HG02798 (cell line): ENCODE data around the gene S100A4.

Experiments used
- ATAC-seq: cut with Tn5 transposase; IDR thresholded peaks from one replicate; pipeline ENCODE4 v1.9.1; 2021; ENCODE audit warnings: mild to moderate bottlenecking; ENCODE audit not compliant: unreplicated experiment, poor library complexity

S100A4 gene

GRCh38 chr1:153515504-153516394 lies 29.9 kb downstream of the S100A4 start:
- ATAC-seq = no peak

GRCh38 chr1:153513666-153514065 lies 31.9 kb downstream of the S100A4 start:
- no peak for ATAC-seq

- ATAC-seq = no peak
These were observed 32.6 kb downstream of the S100A4 start for GRCh38 chr1:153513023-153513422.

- ATAC-seq = peak; percentile 71
These were observed 34.6 kb downstream of the S100A4 start for GRCh38 chr1:153510984-153511410.

GRCh38 chr1:153509729-153510354 lies 35.8 kb downstream of the S100A4 start:
- peak; percentile 39 for ATAC-seq

GRCh38 chr1:153509036-153509435 lies 36.6 kb downstream of the S100A4 start:
- ATAC-seq = no peak

- ATAC-seq = no peak
These were observed 37.6 kb downstream of the S100A4 start for GRCh38 chr1:153507926-153508583.

GRCh38 chr1:153506831-153507413 lies 38.7 kb downstream of the S100A4 start:
- no peak for ATAC-seq

GRCh38 chr1:153506386-153506785 lies 39.2 kb downstream of the S100A4 start:
- ATAC-seq = no peak

GRCh38 chr1:153505576-153505975 lies 40.0 kb downstream of the S100A4 start:
- no peak for ATAC-seq

GRCh38 chr1:153503766-153504165 lies 41.8 kb downstream of the S100A4 start:
- no peak for ATAC-seq

GRCh38 chr1:153498746-153499145 lies 46.9 kb downstream of the S100A4 start:
- no peak for ATAC-seq

- ATAC-seq = no peak
These were observed 50.1 kb downstream of the S100A4 start for GRCh38 chr1:153495536-153495935.

GRCh38 chr1:153494976-153495535 lies 50.5 kb downstream of the S100A4 start:
- ATAC-seq = no peak
